SH-SY5Y (cell line): ENCODE measurements around the gene NPAS2.

Experiments used
- GATA2 ChIP-seq: IDR thresholded peaks from 2 replicates; pipeline ENCODE4 v1.6.1; 2011; ENCODE audit warnings: mild to moderate bottlenecking, low read depth, low read length
- GATA3 ChIP-seq: IDR thresholded peaks from 2 replicates; pipeline ENCODE4 v1.6.1; 2011; ENCODE audit warnings: low read depth, mild to moderate bottlenecking, low read length, moderate library complexity

DNA sequence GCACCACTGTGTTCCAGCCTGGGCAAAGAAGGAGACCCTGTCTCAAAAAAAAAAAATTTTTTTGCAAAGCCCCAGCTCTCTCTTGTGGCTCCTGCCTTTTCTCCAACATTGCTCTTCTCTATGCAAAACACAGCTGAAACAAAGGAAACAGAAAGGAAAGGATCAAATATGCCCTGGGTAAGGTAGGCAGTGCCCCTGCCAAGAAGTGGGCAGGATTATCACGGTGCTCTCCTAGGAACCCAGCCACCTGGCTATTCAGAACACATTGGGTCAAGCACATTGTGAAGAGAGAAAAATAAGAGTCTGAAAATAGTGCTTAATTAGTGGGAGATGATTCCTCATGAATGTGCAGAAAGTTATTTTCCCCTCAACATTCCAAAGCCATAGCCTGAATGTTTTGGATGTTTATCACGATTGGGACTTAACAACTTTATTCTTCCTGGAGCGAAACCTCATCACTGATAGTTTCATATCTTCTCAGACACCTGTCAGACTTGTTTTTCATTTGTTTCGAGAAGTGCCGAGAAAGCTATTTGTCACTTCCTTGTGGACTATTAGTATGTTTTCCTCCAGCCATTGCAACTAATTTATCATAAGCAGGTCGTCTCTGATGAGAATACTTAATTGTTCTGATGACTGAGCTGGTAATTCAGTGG lies 139.4 kb downstream of the NPAS2 start:
- TF ChIP-seq GATA2: no peak
- TF ChIP-seq GATA3: no peak
